ENCODE results near the gene JPH3. TPM values are rescaled to one million over a fixed set of nuclear protein-coding genes. Genes with fewer than 3 reads are reported as not detected.

Gene JPH3
- total RNA-seq, 6 experiments from 2014 or later = 0.07 to 0.12 TPM; not detected in 4

- Histone ChIP-seq H3K4me1 (no peaks in the 10 kb centered on the region), H3K9me3 (no peaks in the 10 kb centered on the region), H3K27ac (no peak overlapping the region), H3K36me3 (no peaks in the 10 kb centered on the region), H3K27me3 (no peaks in the 10 kb centered on the region), H3K4me3 (no peak overlapping the region)
- WGBS (ENCODE audit: insufficient coverage, low coverage, low lambda C conversion rate, missing lambda C conversion rate) = 52% methylated on average over 13 of the region's 25 CpGs
- intact Hi-C loops (cut with DNase I) = no loop called here
- ATAC-seq (no peak), DNase-seq (no peak)
- TF ChIP-seq POLR2A (IDR thresholded peaks at IDR 0.05) = no peak
- TF ChIP-seq CTCF (IDR thresholded peaks at IDR 0.05) = no peak
These were observed 60.2 kb downstream of the JPH3 start for GRCh38 chr16:87662254-87663204.

GRCh38 chr16:87664792-87665191, 62.5 kb downstream of the JPH3 start:
- no peaks in the 10 kb centered on the region for H3K36me3 ChIP-seq
- intact Hi-C loops (cut with DNase I) = no loop called here
- DNase-seq (no peak), ATAC-seq (no peak)
- TF ChIP-seq POLR2A (IDR thresholded peaks at IDR 0.05) (no peak), CTCF (IDR thresholded peaks at IDR 0.05) (no peak)
- H3K4me3 ChIP-seq = no peak overlapping the region
- H3K4me1 ChIP-seq = no peaks in the 10 kb centered on the region
- no peaks in the 10 kb centered on the region for H3K27me3 ChIP-seq
- H3K9me3 ChIP-seq = no peaks in the 10 kb centered on the region
- H3K27ac ChIP-seq = no peak overlapping the region
- 56% methylated on average over 8 of the region's 11 CpGs for WGBS (ENCODE audit: insufficient coverage, low coverage, low lambda C conversion rate, missing lambda C conversion rate)

- H3K4me3 ChIP-seq = no peak overlapping the region
- intact Hi-C loops (cut with DNase I) = no loop called here
- WGBS (ENCODE audit: insufficient coverage, low coverage, low lambda C conversion rate, missing lambda C conversion rate) = no CpG with 5 or more reads among the region's 15 CpGs
- no peaks in the 10 kb centered on the region for H3K27me3 ChIP-seq
- ATAC-seq (no peak), DNase-seq (no peak)
- no peak overlapping the region for H3K27ac ChIP-seq
- no peak for TF ChIP-seq POLR2A (IDR thresholded peaks at IDR 0.05)
- no peak for TF ChIP-seq CTCF (IDR thresholded peaks at IDR 0.05)
- no peaks in the 10 kb centered on the region for H3K36me3 ChIP-seq
- H3K9me3 ChIP-seq = no peaks in the 10 kb centered on the region
- no peaks in the 10 kb centered on the region for H3K4me1 ChIP-seq
These were observed 62.9 kb downstream of the JPH3 start for GRCh38 chr16:87665193-87665592.

GRCh38 chr16:87666919-87667318, 64.6 kb downstream of the JPH3 start:
- Histone ChIP-seq H3K4me1 (no peaks in the 10 kb centered on the region), H3K9me3 (no peaks in the 10 kb centered on the region), H3K4me3 (no peak overlapping the region), H3K36me3 (no peaks in the 10 kb centered on the region), H3K27ac (no peak overlapping the region), H3K27me3 (no peaks in the 10 kb centered on the region)
- intact Hi-C loops (cut with DNase I) = no loop called here
- ATAC-seq (no peak), DNase-seq (no peak)
- WGBS (ENCODE audit: insufficient coverage, low coverage, low lambda C conversion rate, missing lambda C conversion rate) = 30% methylated on average over 2 of the region's 16 CpGs
- TF ChIP-seq CTCF (IDR thresholded peaks at IDR 0.05) (no peak), POLR2A (IDR thresholded peaks at IDR 0.05) (no peak)
